DMS114 treated with DMSO at 0.1 percent for 48 hours (cell line): ENCODE results near the gene DDX54.
A peak's percentile ranks its signal among the peaks of the same experiment; 100 is the strongest.

ENCODE experiments used
- DNase-seq: peaks from one replicate; lab custom pipeline; 2025; ENCODE audit not compliant: unreplicated experiment; lab: John Stamatoyannopoulos, UW

The DDX54 gene

DNA sequence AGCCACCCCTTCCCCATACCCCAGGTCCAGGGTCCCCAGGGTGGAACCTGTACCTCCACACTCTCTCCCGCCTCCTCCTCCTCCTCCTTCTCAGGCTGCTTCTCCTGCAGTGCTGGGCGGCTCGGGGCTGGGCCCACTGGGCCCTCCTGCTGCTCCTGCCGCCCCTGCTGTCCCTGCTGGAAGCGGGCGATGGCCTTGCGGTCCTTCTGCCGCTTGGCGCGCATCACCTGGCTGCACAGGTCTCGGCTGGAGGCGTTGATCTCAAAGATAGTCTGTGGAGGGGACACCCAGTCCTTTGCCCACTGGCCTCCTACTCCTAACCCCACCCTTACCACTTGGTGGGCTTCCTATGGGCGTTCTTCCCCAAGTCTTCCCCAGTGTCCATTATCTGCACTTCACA lies 21.3 kb downstream of the DDX54 start:
- DNase-seq: no peak

DNA sequence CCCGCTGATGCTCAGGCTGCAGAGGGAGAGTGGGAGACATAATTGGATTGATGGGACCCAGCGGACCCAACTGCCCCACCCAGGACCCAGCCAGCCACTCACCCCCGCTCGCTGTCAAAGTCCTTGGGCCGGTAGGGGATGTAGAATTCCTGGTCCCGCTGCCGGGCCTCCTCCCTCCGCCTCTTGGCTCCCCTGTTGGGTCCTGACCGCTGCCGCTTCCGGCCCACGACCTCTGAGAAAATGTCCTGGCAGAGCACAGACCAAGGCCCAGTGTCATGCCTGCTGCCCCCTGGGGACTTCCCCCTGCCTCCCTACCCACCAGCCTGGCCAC lies 22.3 kb downstream of the DDX54 start:
- DNase-seq: no peak

DNA sequence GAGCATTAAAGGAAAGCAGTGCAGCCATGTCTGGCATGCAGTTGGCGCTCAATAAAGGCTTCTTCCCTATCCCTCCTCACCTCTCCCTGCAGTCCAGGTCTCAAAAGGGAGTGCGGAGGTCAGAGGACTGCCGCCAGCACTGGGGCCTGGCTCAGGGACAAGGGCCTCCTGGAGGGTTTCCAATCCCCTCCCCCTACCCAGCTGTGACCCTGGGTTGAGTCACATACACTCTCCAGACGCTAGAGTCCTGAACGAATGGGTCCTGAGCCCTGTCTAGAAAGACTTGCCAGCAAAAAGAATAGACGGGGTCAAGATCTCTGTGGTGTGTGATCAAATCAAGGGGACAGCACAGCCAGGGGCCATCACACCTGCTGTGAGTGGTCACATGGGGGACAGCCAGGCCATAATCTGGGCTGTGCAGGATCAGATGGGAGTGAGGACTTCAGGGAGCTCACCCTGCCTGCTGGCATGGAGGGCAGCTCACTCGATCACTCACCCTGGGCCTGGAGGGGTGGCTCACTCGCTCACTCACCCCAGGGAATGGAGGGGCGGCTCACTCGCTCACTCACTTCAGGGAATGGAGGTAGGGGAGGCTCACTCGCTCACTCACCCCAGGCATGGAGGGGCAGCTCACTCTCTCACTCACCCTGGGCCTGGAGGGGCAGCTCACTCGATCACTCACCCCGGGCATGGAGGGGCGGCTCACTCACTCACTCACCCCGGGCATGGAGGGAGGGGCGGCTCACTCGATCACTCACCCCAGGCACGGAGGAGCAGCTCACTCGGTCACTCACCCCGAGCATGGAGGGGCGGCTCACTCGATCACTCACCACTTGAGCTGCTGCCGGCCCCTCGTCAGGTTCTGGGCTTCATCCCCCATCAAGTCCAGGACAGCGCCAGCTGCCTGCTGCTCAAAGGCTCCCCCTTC lies 22.9 kb downstream of the DDX54 start:
- no peak for DNase-seq

GRCh38 chr12:113161415-113162016 lies 23.8 kb downstream of the DDX54 start:
- peak; percentile 26 for DNase-seq

- no peak for DNase-seq
Observed at GRCh38 chr12:113159937-113160336, 25.3 kb downstream of the DDX54 start.

- no peak for DNase-seq
Observed at GRCh38 chr12:113158439-113159203, 26.7 kb downstream of the DDX54 start.

DNA sequence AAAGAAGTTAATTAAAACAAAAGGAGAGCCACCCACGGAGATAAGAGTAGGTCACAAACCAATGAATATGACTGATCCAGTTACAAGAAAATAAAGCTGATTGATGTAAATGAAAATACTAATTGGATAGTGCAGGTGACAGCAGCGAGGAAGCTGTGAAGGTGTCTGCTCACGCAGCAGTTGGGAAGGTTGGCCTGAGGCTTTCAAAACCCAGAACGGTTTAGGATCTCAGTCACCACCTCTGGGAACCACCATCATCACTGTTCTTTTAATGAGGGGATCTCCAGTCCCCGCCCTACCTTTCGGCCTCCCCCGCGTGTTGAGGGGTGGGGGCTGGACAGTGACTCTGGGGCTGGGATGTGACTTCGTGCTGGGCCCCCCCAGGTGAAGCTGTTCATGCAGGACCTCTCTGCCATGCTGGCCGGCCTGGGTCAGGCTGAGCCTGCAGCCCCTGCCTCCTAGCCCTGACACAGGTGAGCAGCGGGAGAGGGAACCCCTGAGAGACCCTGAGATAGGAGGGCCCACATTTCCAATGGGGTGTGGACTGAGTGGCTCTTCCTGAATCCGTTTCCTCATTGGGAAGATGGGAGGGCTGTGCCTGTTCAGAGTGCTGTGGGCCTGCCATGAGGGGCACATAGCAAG lies 27.9 kb downstream of the DDX54 start:
- no peak for DNase-seq

GRCh38 chr12:113155646-113156045 lies 29.6 kb downstream of the DDX54 start:
- DNase-seq: no peak

- DNase-seq: no peak
Observed at GRCh38 chr12:113155060-113155459, 30.2 kb downstream of the DDX54 start.

- no peak for DNase-seq
Observed at GRCh38 chr12:113154351-113154973, 30.8 kb downstream of the DDX54 start.

DNA sequence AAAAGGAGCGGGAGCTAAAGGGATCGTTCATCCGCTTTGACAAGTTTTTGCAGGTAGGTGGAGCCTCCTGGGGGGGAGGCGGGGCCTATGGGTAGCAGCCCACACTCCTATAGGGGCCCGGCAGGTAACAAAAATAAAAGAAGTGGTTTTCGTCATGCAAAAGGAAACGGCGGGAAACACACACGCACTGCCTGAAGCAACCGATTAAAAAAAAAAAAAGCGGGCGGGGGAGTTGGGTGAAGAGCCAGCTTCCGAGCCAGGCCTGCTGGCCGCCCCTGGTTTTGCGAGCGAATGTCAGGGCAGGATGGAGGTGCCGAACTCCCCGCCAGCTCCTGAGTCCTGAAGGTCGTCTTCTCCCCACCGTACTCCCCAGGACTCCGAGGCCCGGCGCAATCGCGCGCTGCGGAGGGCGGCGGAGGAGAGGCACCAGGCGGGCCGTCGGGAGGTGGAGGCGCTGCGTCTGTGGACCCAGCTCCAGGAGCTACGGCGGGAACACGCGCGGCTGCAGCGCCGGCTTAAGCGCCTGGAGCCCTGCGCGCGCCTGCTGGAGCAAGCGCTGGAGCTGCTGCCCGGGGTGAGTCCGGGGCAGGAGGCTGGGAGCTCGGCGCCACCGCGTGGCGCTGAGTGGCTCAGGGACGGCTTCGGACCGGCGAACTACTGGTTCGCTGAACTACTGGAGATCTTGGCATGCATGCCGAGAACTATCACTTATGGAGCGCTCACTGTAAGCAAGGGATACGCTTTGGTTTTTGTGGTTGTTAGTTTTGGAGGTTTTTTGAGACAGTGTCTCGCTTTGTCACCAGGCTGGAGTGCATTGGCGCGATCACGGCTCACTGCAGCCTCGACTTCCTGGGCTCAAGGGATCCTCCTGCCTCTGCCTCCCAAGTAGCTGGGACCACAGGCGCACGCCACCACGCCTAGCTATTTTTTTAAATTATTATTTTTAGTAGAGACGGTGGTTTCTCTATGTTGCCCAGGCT lies 32.2 kb downstream of the DDX54 start:
- peak; percentile 72 for DNase-seq

DNA sequence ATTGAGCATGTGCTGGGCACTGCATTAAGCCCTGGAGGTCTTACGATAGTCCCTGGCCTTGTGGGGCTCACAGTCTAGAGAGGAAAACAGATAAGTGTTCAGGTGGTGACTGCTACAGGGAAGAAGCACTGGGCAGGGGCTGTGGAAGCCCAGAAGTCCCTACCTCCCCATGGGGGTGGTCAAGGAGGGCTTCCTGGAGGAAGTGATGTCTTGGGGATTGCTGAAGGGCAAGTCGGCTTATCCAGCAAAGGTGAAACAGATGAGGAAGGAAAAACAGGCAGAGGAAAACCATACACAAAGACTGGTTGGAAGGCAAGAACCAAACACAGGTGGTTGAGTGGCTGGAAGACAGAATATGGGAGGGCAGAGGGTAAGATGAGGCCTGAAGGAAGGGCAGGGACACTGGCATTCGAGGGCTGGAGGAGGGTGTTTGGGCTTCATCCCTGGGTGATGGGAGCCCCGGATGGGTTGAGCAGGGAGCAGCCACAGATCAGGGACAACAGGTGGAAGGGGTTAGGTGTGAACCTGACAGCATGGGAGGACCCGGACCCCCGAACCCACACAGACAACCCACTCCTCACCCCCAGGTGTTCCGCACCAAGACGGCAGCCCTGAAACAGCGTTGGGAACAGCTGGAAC lies 33.0 kb downstream of the DDX54 start:
- no peak for DNase-seq

GRCh38 chr12:113151655-113152054 lies 33.6 kb downstream of the DDX54 start:
- no peak for DNase-seq

DNA sequence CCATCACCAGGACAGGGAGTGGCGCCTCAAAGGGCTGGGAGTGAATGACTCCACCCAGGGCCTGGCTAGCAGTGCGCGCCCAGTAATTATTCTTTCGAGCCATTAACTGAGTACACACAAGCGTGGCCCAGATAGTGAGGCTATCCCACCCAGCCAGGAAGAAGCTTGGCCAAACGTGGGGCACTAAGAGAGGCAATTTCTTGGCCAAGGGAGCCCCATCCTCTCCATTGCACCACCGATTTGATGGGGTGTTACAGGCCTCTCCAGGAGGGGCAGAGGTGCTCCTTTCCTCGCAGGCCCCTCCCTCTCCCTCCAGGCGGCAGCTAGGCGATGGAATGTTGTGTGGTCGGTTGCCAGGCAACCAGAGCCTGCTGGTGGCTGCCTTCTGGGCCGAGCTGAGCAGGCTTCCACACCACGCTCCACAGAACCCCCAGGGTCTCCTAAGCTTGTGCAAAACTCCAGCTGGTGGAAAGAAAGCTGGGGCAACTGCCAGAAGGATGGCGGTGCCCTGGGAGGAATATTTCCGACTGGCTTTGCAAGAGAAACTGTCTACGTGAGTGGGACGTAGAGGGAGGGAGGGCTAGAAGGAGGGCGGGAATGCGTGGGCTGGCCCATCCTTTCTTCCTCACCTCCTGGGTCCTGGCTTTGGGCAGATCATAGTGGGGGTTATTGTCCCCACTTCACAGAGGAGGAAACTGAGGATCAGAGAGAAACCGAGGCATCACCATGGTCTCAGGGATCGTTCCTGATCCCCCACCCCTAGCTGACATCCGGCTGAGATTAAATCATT lies 35.7 kb downstream of the DDX54 start, which contains the start of gene CFAP73:
TSS of gene CFAP73 (plus strand) at position 364 of the 790 bp plus-strand sequence. CDS start at position 498, 134 bp downstream.
- DNase-seq: no peak

- no peak for DNase-seq
Observed at GRCh38 chr12:113146999-113147398, 38.3 kb downstream of the DDX54 start.

- DNase-seq: no peak
Observed at GRCh38 chr12:113145720-113146551, 39.3 kb downstream of the DDX54 start.

- no peak for DNase-seq
Observed at GRCh38 chr12:113144806-113145205, 40.5 kb downstream of the DDX54 start.
